ENCODE results near the gene PPP2R3B. TPM values are rescaled to one million over a fixed set of nuclear protein-coding genes. Genes with fewer than 3 reads are reported as not detected.

Gene PPP2R3B
- total and polyA plus RNA-seq, 2 of the 4 experiments (the other 2 are of a cell fraction), result 13.2 to 13.3 TPM

DNA sequence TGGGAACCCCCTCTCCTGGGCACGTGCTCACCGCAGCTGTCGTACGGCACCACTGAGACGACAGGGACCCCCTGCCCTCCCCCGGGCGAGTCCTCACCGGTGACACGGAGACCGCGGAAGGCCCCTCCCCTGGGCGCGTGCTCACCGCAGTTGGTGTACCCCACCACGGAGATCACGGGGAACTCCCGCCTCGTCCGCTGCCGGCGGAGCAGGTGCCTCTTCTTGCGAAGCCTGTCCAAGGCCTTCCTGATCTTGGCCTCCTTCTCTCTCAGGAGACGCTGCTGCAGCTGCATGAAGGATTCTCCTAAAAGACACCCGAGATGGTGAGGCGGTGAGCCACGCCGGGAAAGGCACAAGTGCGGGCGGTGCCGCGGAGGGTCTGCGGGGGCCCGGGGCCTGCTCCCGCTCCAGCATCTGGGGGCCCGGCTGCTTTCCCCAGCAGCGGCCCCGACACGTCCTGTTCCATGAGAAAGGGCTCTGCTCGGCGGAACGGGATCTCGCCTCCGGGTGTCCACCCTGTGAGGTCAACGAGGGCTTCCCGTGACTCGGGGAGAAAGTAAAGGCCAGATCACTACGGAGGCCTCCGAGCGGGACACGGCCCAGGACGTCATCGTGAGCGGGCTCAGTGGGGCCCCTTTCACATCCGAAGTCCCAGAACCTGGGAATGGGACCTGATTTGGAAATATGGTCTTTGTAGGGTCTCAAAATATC lies 73.9 kb downstream of the PPP2R3B start:
- Histone ChIP-seq H2BK5ac (ENCODE audit: low read depth, low read length, poor library complexity, severe bottlenecking) (no peak overlapping the region), H3K14ac (replicated peaks; ENCODE audit: low read depth, low read length) (no peak overlapping the region), H4K8ac (ENCODE audit: low read depth in 2 of 2, low read length in 2 of 2) (no peak overlapping the region), H3K56ac (ENCODE audit: extremely low read depth, insufficient read depth, low read length) (no peak overlapping the region), H3K9me1 (ENCODE audit: insufficient read depth, low read length) (no peaks in the 10 kb centered on the region; the same call in 1 of the 2 replicates), H4K91ac (ENCODE audit: insufficient read depth, low read depth, low read length) (no peak overlapping the region), H3K27me3 (ENCODE audit: control insufficient read depth, insufficient read depth, low read length) (no peaks in the 10 kb centered on the region), H4K20me1 (ENCODE audit: insufficient read depth, low read length) (no peaks in the 10 kb centered on the region), H2BK120ac (ENCODE audit: low read depth, low read length) (no peak overlapping the region), H3K27ac (ENCODE audit: insufficient read depth, low read length) (no peak overlapping the region), H3K4ac (ENCODE audit: low read depth, low read length) (no peak overlapping the region), H3K23ac (ENCODE audit: low read depth, low read length) (no peak overlapping the region), H2AK5ac (ENCODE audit: low read depth, low read length) (no peak overlapping the region), H3K36me3 (ENCODE audit: control insufficient read depth, insufficient read depth, low read length) (peaks cover 56% of the 10 kb centered on the region), H2BK20ac (ENCODE audit: low read depth, low read length) (no peak overlapping the region), H2AFZ (replicated peaks; ENCODE audit: low read length, poor library complexity) (no peak overlapping the region), H3K4me2 (ENCODE audit: low read depth, low read length) (no peak overlapping the region), H4K5ac (ENCODE audit: low read depth, low read length) (no peak overlapping the region), H3K18ac (ENCODE audit: low read depth, low read length) (no peak overlapping the region), H3K9ac (ENCODE audit: low read depth, low read length) (no peak overlapping the region), H2BK15ac (ENCODE audit: low read depth, low read length) (no peak overlapping the region), H3K4me1 (ENCODE audit: control insufficient read depth, insufficient read depth, low read length) (no peaks in the 10 kb centered on the region), H3K79me1 (ENCODE audit: low read depth in 1 of 2, low read length in 2 of 2) (peaks cover 0 to 7% of the 10 kb centered on the region in 2 experiments; a peak in 1 of 4 replicates), H2AK9ac (replicated peaks; ENCODE audit: low read depth, low read length, poor library complexity) (no peak overlapping the region), H3K4me3 (ENCODE audit: insufficient read depth, low read depth, low read length) (no peak overlapping the region), H3K9me3 (ENCODE audit: control insufficient read depth, insufficient read depth, low read length) (no peaks in the 10 kb centered on the region)
- no peak for TF ChIP-seq FOS (IDR thresholded peaks at IDR 0.05; ENCODE audit: low read depth, low read length)
- no peak for TF ChIP-seq CHD1 (IDR thresholded peaks at IDR 0.05; ENCODE audit: low read depth, low read length)
- TF ChIP-seq CEBPB (IDR thresholded peaks at IDR 0.05; ENCODE audit: low read depth, low read length), result no peak
- TF ChIP-seq, protein P1, sequence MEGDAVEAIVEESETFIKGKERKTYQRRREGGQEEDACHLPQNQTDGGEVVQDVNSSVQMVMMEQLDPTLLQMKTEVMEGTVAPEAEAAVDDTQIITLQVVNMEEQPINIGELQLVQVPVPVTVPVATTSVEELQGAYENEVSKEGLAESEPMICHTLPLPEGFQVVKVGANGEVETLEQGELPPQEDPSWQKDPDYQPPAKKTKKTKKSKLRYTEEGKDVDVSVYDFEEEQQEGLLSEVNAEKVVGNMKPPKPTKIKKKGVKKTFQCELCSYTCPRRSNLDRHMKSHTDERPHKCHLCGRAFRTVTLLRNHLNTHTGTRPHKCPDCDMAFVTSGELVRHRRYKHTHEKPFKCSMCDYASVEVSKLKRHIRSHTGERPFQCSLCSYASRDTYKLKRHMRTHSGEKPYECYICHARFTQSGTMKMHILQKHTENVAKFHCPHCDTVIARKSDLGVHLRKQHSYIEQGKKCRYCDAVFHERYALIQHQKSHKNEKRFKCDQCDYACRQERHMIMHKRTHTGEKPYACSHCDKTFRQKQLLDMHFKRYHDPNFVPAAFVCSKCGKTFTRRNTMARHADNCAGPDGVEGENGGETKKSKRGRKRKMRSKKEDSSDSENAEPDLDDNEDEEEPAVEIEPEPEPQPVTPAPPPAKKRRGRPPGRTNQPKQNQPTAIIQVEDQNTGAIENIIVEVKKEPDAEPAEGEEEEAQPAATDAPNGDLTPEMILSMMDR (conservative IDR thresholded peaks at IDR 0.05; ENCODE audit: low read depth, low read length), result no peak
- no peak for TF ChIP-seq SMC3 (IDR thresholded peaks at IDR 0.05; ENCODE audit: low read depth, low read length)
- TF ChIP-seq BHLHE40 (IDR thresholded peaks at IDR 0.05; ENCODE audit: low read depth, low read length), result no peak
- TF ChIP-seq, protein P2, sequence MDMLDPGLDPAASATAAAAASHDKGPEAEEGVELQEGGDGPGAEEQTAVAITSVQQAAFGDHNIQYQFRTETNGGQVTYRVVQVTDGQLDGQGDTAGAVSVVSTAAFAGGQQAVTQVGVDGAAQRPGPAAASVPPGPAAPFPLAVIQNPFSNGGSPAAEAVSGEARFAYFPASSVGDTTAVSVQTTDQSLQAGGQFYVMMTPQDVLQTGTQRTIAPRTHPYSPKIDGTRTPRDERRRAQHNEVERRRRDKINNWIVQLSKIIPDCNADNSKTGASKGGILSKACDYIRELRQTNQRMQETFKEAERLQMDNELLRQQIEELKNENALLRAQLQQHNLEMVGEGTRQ (IDR thresholded peaks at IDR 0.05; ENCODE audit: low read depth, low read length), result no peak
- TF ChIP-seq ELK1 (IDR thresholded peaks at IDR 0.05; ENCODE audit: borderline replicate concordance, low read depth, low read length), result no peak
- TF ChIP-seq MAZ (IDR thresholded peaks at IDR 0.05; ENCODE audit: borderline replicate concordance, low read depth, low read length), result no peak
- CTCF ChIA-PET, result no interaction called here
- 99% methylated on average over 28 of the region's 54 CpGs; no CpG with 5 or more reads in 1 of the 2 experiments for WGBS, 2 experiments (ENCODE audit: extremely low coverage in 2 of 2, insufficient read length in 1 of 2)
- no TSS peak for BruUV-seq (replicated peaks)
- dilution Hi-C loops (cut with HindIII; ENCODE audit: low sequenced_read_pairs, unreplicated experiment), result no loop called here
- in situ Hi-C loops (cut with MboI; ENCODE audit: low sequenced_read_pairs), result no loop called here
- DNase-seq (no peak), ATAC-seq (ENCODE audit: low read depth) (no peak)
- intact Hi-C loops (cut with micrococcal nuclease), result no loop called here
- POLR2A ChIA-PET (ENCODE audit: unreplicated experiment), result no interaction called here
